CD4-positive, alpha-beta T cell treated with Interleukin-15 for 1 hour (primary cell): ENCODE data around the gene SPACA9.

Experiments used
- DNase-seq: peaks from one replicate; pipeline ENCODE4 v3.0.0-alpha.2; 2020

The SPACA9 gene

GRCh38 chr9:132864277-132864676, 14.4 kb upstream of the SPACA9 start:
- no peak for DNase-seq

DNA sequence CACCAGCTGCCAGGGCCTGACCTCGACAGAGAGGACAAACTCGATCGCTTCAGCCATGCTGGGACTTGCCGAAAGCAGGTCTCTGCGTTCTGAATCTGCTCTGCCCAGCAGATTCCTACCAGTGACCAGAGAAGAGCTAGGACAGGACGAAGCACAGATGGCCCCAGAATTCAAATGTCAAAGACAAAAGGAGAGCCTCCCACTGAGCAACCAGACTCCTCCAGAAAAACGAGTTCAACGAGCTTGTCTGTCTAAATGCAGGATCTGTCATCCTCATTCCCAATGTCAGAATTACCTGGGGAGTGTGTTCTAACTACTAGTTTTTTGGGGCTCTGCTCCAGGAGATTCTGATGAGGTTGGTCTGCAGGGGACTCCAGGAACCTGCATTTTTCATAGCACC, 14.0 kb upstream of the SPACA9 start:
- no peak for DNase-seq

GRCh38 chr9:132866898-132867297, 11.8 kb upstream of the SPACA9 start:
- no peak for DNase-seq

- no peak for DNase-seq
Observed at GRCh38 chr9:132869266-132869665, 9.4 kb upstream of the SPACA9 start.

DNA sequence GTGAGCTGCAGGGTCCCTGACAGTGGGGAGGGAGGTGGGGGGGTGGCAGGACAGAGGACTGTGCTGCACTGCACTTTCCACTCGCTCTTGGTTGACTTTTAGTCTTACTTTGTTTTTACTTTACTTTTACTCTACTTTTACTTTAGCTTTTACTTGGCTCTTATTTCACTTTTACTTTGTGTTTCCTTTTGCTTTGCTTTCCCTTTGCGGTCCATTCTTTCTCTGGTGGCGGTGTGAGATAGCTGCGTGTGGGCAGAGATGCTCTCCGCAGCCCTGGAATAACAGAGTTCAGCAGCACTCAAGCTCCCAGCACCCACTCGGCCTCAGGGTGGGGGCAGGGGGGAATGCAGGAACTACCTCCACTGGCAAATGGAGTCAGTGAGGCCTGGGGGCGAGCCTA, 5.3 kb upstream of the SPACA9 start:
- no peak for DNase-seq

- DNase-seq: no peak
Observed at GRCh38 chr9:132875159-132875558, 3.5 kb upstream of the SPACA9 start.

DNA sequence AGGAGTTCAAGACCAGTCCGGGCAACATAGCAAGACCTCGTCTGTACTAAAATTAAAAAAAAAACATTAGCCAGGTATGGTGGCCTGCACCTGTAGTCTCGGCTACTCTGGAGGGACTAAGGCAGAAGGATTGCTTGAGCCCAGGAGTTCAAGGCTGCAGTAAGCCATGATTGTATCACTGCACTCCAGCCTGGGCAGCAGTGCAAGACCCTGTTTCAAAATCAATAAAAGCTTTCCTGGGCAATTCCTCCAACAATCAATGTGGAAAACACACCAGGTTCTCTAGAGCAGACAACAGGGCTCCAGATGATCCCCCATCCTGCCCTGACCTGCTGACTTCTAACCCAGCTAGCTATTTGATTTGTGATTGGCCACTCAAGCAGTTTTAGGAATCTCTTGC, 1.8 kb upstream of the SPACA9 start:
- DNase-seq: no peak

GRCh38 chr9:132877458-132877823, 1.3 kb upstream of the SPACA9 start:
- DNase-seq: no peak

- DNase-seq: peak; percentile 74
Observed at GRCh38 chr9:132877824-132878694, 639 bp upstream of the SPACA9 start, which contains the start of gene AK8. Gene AK8 (minus strand): TSS chr9:132878284. CDS start chr9:132878255, 29 bp downstream.

DNA sequence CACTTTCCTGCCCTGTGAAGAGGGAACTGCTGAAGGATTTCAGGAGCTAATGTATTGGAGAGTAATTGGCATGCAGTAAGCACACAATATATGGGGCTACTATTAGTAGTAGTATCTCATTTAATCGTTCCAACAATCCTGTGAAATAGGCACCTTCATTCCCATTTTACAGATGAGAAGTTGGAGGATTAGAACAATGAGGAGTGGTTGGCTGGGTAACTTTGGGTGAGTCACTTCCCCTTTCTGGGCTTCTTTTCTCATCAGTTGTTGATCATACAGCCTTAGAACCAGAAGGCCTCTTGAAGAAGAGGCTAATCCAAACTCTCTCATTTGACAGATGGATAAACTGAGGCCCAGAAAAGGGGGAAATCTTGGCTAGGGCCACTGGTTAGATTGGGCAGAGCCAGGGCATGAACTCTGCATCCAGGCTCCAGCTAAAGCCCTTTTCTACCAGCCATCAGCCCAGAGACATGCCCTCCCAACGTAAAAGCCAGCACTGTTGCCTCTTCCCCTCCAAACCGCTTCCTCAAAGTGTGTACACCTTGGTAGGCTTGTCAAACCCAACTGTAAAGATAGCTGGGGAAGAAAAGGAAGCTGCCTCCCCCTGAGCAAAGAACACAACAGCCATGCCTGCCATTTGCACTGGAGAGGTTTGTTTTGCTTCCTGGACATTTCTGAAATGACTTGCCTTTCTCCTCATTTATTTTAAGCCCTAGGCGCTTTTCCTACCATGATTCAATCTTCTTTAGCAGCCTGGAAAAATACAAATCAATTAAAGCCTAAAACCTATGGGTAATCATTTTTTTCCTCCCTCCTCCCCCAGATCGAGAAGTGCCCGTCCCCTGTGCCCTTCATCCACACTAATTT, 992 bp downstream of the SPACA9 start:
- no peak for DNase-seq

- no peak for DNase-seq
Observed at GRCh38 chr9:132880324-132880661, 1.6 kb downstream of the SPACA9 start.

DNA sequence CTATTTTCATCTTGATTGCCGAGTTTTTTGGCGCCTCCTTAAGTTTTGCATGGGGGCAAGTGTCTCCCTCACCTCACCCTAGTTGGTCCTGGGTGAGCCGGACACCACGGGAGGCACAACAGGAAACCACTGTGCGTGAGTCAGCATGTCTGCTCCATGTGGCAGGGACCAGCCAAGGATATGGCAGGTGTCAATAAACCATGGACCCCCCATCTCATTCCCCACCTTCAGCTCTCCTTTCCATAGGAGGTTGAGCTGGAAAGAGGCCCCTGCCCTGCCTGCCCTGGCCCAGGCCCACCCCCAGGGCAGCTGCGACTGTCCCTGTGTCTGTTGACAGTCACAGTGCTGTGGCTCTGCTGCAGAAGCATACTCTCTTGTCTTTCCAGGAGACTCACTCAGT, 3.1 kb downstream of the SPACA9 start:
- DNase-seq: no peak

DNA sequence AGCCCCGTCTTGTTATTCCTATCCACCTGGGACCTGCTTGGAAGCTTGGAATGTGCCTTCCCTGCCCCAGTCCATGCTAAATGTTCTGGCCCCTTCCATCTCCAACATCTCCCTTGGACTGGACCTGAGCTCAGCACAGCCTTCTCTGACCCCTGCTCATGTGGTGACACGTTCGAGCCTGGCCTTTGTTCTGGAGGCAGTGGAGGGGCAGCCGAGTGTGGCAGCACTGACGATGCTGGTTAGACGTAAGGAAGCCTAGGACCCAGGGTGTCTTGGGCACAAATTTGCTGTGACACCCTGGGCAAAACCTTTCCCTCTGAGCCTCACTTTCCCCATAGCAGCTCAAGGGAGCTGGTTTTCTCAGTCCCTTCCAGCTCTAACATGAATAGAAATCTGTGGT, 3.9 kb downstream of the SPACA9 start:
- no peak for DNase-seq

- DNase-seq: no peak
Observed at GRCh38 chr9:132883349-132884294, 4.9 kb downstream of the SPACA9 start.

- peak; percentile 21 for DNase-seq
Observed at GRCh38 chr9:132885720-132886333, 7.1 kb downstream of the SPACA9 start.

GRCh38 chr9:132886334-132886725, 7.6 kb downstream of the SPACA9 start:
- DNase-seq: no peak

DNA sequence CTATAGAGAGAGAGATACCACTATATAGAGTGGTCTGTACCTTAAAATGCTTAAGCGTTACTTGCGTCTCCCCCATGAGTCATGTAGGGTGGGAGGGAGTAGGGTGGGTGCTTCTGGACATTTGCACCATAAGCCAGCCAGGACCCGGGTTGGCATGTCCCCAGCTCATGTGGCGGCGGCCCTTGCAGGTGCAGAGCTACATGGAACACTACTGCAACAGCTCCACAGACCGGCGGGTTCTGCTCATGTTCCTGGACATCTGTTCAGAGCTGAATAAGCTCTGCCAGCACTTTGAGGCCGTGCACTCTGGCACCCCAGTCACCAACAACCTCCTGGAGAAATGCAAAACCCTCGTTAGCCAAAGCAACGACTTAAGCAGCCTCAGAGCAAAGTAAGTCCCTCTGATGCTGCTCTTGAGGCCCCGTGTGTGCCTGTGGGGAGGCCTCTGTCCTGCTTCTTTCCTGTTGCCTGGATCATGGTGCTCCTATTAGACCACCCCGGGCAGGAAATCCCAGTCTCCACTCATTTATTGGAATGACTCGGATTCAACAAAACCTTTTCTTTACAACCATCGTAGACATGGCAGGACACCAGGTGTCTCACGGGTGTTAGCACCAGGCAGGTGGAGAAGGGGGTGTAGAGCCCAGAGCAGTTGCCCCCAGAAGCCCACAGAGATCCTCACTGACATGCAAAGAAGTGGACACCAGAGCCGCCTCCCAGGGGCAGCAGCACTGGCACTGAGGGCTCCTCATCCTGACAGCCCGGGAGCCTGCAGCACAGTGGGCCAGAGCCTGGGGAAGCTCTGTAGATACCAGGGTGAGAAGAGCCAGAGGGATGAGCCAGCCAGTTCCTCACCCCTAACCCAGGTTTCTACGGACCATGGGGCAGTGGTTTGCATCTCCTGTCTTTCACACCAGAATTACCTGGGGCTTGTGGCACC, 8.8 kb downstream of the SPACA9 start:
- no peak for DNase-seq

- no peak for DNase-seq
Observed at GRCh38 chr9:132888151-132888550, 9.5 kb downstream of the SPACA9 start.

- DNase-seq: no peak
Observed at GRCh38 chr9:132892400-132892799, 13.7 kb downstream of the SPACA9 start.

GRCh38 chr9:132894346-132894745, 15.6 kb downstream of the SPACA9 start:
- DNase-seq: no peak
